Vagina (tissue), 2 donors: ENCODE results near the gene INF2. TPM values are rescaled to one million over a fixed set of nuclear protein-coding genes. Genes with fewer than 3 reads are reported as not detected.

ENCODE experiments used
- DNase-seq, 2 donors: peaks; one replicate each; pipeline ENCODE4 v3.0.0-alpha.2; 2017; ENCODE audit errors: extremely low spot score in 2 of 2
- H3K27ac ChIP-seq: fragments of 200-600 bp; sonication (generic); one replicate; pipeline ENCODE4 v1.5.1; 2019
- H3K27me3 ChIP-seq: fragments of 200-600 bp; sonication (generic); one replicate; pipeline ENCODE4 v1.5.1; 2019
- H3K36me3 ChIP-seq, 2 donors: fragments of 200-600 bp; sonication (generic); one replicate each; pipeline ENCODE4 v1.5.1; 2017 to 2019
- H3K4me1 ChIP-seq: fragments of 200-600 bp; sonication (generic); one replicate; pipeline ENCODE4 v1.5.1; 2019
- H3K4me3 ChIP-seq, 2 donors: fragments of 200-600 bp; sonication (generic); 1 replicate in 1 of 2; 2 replicates in 1 of 2; pipeline ENCODE4 v1.5.1; 2016 to 2019
- H3K9me3 ChIP-seq: fragments of 200-600 bp; sonication (generic); one replicate; pipeline ENCODE4 v1.5.1; 2019
- POLR2A ChIP-seq, 2 donors: fragments of 450-650 bp; IDR thresholded peaks; one replicate each; pipeline ENCODE4 v1.6.1; 2017; ENCODE audit warnings: antibody characterized with exemption in 2 of 2, mild to moderate bottlenecking in 2 of 2, moderate library complexity in 2 of 2
- POLR2AphosphoS5 ChIP-seq, 2 donors: sonication (generic); formaldehyde crosslinking; IDR thresholded peaks; one replicate each; pipeline ENCODE4 v1.9.0; 2017; ENCODE audit warnings: antibody characterized with exemption in 2 of 2, mild to moderate bottlenecking in 2 of 2, low read depth in 1 of 2; ENCODE audit not compliant: insufficient read depth in 1 of 2
- intact Hi-C: fragments of 100-400 bp; cut with DNase I; formaldehyde crosslinking; loops from one replicate; pipeline ENCODE4 v1.15.1; 2023
- total RNA-seq: library from RNA; depleted of rRNA; stranded (reverse); fragments of >200 nt; gene quantifications from one replicate; pipeline ENCODE4 v1.2.3, GENCODE V29; 2016
- TF ChIP-seq, protein P1 (sequence below), 3 experiments: fragments of 450-650 bp in 2 of 3; fragments of 200-600 bp in 1 of 3; sonication (generic) in 1 of 3; IDR thresholded peaks; one replicate each; pipeline ENCODE4 v1.5.1; 2017 to 2019; ENCODE audit warnings: antibody characterized with exemption in 3 of 3, mild to moderate bottlenecking in 2 of 3, moderate library complexity in 2 of 3

The INF2 gene
- total RNA-seq, 1 donor from 2014 or later, result 49.1 TPM

DNA sequence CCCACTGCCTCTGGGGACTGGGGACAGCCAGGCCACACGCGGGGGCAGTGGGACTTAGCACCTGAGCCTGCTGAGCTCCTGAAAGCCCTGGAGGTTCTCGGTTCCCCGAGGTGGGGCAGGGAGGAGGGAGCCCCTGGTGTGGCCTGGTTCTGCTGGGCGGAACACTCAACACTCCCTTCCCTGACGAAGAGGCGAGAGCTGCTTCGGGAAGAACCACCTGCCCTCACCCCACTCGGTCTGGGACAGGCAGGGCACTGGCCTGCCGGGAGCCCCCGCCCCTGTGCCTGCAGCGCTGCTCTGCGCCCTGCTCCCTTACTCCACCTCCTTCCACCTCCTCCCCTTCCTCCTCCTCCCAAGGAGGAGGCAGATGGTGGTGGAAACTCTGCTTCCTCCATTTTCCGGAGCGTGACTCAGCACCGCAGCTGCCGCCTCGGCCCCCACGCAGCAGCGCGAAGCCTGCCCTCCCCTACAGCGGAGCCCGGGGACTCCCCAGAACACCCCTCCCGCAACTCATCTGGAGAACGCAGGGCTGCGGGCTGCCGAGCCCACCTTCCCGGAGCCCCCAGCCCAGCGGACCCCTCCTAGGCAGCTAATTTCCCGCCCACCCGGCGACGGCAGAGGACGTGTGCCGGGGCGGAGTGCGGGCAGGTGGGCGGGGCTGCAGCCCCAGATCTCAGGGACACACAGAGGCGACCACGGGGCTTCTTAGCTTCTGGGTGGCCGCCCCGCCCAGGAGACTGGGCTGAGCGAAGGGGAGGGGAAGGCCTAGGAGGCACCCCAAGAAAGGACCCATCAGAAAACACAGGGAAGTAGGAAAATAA, 11.7 kb upstream of the INF2 start:
- Histone ChIP-seq H3K27me3 (no peaks in the 10 kb centered on the region), H3K36me3 (no peaks in the 10 kb centered on the region), H3K27ac (peak overlapping the region; percentile 86), H3K4me3 (peak overlapping the region; percentile 45 to 61), H3K9me3 (no peaks in the 10 kb centered on the region), H3K4me1 (peaks cover 59% of the 10 kb centered on the region)
- TF ChIP-seq, protein P1, sequence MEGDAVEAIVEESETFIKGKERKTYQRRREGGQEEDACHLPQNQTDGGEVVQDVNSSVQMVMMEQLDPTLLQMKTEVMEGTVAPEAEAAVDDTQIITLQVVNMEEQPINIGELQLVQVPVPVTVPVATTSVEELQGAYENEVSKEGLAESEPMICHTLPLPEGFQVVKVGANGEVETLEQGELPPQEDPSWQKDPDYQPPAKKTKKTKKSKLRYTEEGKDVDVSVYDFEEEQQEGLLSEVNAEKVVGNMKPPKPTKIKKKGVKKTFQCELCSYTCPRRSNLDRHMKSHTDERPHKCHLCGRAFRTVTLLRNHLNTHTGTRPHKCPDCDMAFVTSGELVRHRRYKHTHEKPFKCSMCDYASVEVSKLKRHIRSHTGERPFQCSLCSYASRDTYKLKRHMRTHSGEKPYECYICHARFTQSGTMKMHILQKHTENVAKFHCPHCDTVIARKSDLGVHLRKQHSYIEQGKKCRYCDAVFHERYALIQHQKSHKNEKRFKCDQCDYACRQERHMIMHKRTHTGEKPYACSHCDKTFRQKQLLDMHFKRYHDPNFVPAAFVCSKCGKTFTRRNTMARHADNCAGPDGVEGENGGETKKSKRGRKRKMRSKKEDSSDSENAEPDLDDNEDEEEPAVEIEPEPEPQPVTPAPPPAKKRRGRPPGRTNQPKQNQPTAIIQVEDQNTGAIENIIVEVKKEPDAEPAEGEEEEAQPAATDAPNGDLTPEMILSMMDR (IDR thresholded peaks at IDR 0.05), result no peak
- TF ChIP-seq POLR2A (IDR thresholded peaks at IDR 0.05), result peak in 1 of 2 donors; percentile 37
- TF ChIP-seq POLR2AphosphoS5 (IDR thresholded peaks at IDR 0.05; ENCODE audit: insufficient read depth in 1 of 2, low read depth in 1 of 2), result peak; percentile 87 to 97
- intact Hi-C loops, result no loop called here
- DNase-seq, result no peak

DNA sequence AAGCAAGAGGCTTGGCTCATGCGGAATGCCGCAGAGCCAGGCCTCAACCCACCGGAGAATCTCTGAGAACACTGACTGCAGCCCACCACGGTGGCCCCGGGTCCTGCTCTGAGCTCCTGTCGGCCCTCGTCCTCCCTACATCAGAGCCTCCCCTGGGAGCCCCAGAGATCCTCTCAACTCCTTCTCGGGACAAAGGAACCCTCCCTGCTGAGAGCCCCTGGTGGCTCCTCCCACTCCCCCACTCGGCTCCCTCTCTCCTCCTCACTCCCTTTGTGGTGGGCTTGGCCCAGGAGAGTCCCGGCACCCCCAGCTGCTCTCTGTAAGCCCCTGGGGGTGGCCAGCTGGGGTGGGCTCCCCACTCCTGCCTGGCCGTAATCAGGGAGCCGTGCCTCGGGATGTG, 11.1 kb upstream of the INF2 start:
- no peak for DNase-seq
- H3K27ac ChIP-seq, result peak overlapping the region; percentile 86
- TF ChIP-seq, protein P1 (IDR thresholded peaks at IDR 0.05), result no peak
- TF ChIP-seq POLR2AphosphoS5 (IDR thresholded peaks at IDR 0.05; ENCODE audit: insufficient read depth in 1 of 2, low read depth in 1 of 2) (no peak), POLR2A (IDR thresholded peaks at IDR 0.05) (no peak)
- intact Hi-C loops, result no loop called here
- H3K4me3 ChIP-seq, result peak overlapping the region; percentile 45 to 61
- no peaks in the 10 kb centered on the region for H3K27me3 ChIP-seq
- H3K4me1 ChIP-seq, result peaks cover 61% of the 10 kb centered on the region
- H3K36me3 ChIP-seq, result no peaks in the 10 kb centered on the region
- no peaks in the 10 kb centered on the region for H3K9me3 ChIP-seq

DNA sequence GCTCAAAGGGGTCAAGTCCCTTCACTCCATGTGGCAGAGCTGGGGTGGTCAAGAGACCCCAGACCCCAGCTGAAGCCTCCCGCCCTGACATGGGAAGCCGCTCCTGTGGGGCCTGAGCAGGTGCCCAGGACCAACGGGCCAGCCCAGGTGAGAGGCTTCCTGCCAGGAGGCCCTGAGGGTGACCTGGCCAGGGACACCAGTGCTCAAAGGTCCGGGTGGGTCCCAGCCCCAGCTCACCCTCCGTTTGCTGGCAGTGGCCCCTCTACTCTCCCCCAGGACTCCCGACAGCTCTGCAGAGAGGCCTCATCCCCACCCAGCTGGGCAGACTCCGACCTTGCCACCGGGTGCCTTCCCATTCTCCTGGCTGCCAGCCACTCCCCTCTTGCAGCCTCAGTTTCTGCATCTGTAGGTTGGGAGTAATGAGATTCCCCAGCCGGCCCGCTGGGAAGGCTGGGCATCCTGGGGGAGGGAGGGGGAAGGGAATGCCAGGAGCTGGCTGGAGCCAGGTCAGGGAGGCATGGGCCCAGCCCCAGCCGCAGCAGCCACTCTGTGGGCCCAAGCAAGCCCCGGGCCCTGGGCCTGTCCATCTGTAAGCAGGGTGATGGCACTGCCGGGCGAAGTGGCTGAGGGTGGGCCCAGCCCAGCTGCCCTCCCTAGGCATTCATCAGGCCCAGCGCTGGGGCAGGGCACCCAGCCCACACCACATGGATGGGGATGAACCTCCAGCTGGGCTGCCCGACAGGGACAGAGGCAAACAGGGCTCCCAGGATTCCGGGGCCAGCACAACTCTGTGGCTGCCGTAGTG, 10.3 kb upstream of the INF2 start:
- TF ChIP-seq POLR2A (IDR thresholded peaks at IDR 0.05), result no peak
- no peak for TF ChIP-seq POLR2AphosphoS5 (IDR thresholded peaks at IDR 0.05; ENCODE audit: insufficient read depth in 1 of 2, low read depth in 1 of 2)
- TF ChIP-seq, protein P1 (IDR thresholded peaks at IDR 0.05), result no peak
- Histone ChIP-seq H3K27ac (peak overlapping the region; percentile 86), H3K4me3 (peak overlapping the region in 1 of 2 donors; percentile 61), H3K9me3 (no peaks in the 10 kb centered on the region), H3K36me3 (no peaks in the 10 kb centered on the region), H3K4me1 (peaks cover 61% of the 10 kb centered on the region), H3K27me3 (no peaks in the 10 kb centered on the region)
- intact Hi-C loops, result no loop called here
- DNase-seq, result no peak

DNA sequence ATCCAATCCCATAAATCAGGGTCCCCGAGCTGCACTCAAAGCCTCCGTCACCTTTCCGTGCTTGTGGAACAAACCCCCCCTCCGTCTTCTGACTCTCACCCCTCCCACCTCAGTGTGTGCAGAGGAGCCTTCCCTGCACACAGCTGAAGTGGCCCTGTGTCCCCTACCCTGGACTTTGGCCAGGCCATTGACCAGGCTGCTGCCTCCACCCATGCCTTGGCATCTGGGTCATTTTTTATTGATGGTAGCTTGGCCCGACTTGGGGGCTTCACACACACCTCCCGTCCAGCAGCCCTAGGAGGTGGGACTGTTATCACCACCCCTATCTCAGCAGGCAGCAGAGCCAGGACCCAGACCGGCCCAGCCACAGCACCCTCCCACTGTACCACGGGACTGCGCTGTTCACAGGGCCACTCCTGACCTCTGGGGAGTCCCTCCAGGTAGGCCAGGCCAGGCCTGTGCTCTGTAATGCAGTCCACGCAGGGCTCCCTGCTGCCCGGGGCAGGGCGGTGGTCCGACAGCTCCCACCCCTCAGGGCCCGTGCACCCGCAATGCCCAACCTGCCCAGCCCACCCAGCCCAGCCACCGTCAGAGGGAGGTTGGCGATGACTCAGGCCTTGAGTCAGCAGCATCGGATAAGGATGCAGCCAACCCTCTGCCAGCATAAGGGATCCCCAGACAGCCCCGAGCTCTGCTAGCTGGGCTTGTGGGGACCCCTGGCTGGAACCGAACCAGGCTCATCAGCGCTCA, 9.2 kb upstream of the INF2 start:
- peaks cover 61% of the 10 kb centered on the region for H3K4me1 ChIP-seq
- TF ChIP-seq, protein P1 (IDR thresholded peaks at IDR 0.05), result no peak
- TF ChIP-seq POLR2A (IDR thresholded peaks at IDR 0.05) (no peak), POLR2AphosphoS5 (IDR thresholded peaks at IDR 0.05; ENCODE audit: insufficient read depth in 1 of 2, low read depth in 1 of 2) (no peak)
- H3K27me3 ChIP-seq, result no peaks in the 10 kb centered on the region
- no peaks in the 10 kb centered on the region for H3K9me3 ChIP-seq
- peak overlapping the region; percentile 86 for H3K27ac ChIP-seq
- no peak overlapping the region for H3K4me3 ChIP-seq
- no peak for DNase-seq
- intact Hi-C loops, result no loop called here
- H3K36me3 ChIP-seq, result no peaks in the 10 kb centered on the region
